ENCODE results near the gene AGFG1.

AGFG1 gene, protein sequence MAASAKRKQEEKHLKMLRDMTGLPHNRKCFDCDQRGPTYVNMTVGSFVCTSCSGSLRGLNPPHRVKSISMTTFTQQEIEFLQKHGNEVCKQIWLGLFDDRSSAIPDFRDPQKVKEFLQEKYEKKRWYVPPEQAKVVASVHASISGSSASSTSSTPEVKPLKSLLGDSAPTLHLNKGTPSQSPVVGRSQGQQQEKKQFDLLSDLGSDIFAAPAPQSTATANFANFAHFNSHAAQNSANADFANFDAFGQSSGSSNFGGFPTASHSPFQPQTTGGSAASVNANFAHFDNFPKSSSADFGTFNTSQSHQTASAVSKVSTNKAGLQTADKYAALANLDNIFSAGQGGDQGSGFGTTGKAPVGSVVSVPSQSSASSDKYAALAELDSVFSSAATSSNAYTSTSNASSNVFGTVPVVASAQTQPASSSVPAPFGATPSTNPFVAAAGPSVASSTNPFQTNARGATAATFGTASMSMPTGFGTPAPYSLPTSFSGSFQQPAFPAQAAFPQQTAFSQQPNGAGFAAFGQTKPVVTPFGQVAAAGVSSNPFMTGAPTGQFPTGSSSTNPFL

GRCh38 chr2:227471924-227472264, at the start of gene AGFG1:
AGFG1 (plus strand) TSS chr2:227472156; CDS start chr2:227472422, 266 bp downstream.
- peak; percentile 94 for DNase-seq

- no peak for DNase-seq
Measured at GRCh38 chr2:227423656-227424499, 48.1 kb upstream of the AGFG1 start.

- DNase-seq, result no peak
Measured at GRCh38 chr2:227428731-227429285, 43.1 kb upstream of the AGFG1 start.

- DNase-seq, result no peak
Measured at GRCh38 chr2:227430639-227431038, 41.3 kb upstream of the AGFG1 start.

DNA sequence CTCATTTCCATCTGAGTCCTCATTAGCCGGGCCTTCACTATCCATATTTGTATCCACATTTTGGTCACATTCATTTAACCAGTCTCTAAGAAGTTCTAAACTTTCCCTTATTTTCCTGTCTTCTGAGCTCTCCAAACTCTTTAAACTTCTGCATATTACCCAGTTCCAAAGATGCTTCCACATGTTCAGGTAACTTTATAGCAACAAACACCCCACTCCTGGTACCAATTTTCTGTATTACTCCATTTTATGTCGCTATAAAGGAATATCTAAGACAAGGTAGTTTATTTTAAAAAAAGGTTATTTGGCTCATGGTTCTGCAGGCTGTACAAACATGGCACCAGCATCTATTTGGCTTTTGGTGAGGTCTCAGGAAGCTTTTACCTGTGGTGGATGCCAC, 38.8 kb upstream of the AGFG1 start:
- no peak for DNase-seq

DNA sequence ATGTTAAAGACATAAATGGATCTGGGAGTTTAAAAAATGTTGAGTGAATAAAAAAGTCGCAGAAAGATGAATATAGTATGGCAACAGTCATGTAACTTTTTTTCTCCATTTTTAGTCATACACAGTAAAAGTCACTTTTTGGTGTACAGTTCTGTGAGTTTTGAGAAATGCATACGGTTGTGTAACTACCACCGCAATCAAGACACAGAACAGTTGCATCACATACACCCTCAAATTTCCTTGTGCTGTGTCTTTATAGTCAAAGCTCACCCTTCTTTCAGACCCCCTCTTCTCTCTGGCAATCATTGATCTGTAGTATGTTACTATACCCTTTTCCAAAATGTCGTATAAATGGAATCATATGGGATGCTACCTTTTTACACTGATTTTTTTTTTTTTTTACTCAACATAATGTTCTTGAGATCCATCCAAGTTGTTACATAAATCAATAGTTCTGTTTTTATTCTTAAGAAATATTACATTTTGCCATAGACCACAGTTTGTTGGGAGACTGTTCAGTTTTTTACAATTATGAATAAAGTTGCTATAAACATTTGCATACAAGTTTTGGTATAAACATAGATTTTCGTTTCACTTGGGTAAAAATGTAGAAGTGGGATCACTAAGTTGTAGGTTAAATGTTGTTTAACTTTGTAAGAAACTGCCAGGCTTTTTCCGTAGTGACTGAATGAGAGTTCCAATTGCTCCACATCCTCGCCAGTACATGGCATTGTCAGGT, 35.4 kb upstream of the AGFG1 start:
- DNase-seq, result no peak

GRCh38 chr2:227439214-227439613, 32.7 kb upstream of the AGFG1 start:
- DNase-seq, result no peak

- DNase-seq, result no peak
Measured at GRCh38 chr2:227442639-227443038, 29.3 kb upstream of the AGFG1 start.

DNA sequence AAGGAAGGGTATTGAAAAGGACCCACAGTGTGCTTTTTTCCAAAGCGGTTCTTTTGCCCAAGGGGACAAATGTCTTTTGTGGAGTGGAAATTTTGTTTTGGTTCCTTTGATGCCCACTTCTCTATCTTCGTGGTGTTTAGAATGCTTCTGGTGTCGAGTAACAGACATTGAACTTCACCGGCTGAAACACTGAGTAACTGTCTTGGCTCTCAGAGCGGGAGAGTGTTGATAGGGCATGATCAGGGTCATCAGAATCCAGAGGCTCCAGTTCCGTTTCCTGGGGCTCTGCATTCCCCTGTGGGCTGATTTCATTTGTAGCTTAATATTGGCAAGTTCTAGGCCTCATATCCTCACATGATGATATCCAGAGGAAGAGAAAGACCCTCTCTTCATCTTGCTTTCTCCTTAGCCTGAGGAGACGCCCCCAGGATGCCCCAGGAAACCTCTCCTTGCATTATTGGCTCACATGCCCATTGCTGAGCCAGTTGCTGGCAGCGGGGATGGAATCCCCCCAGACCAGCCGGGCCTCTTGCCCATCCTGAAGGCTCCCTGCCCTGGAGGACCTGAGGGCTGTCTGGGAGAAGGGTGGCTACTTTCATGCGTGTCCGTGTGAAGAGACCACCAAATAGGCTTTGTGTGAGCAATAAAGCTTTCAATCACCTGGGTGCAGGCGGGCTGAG, 27.9 kb upstream of the AGFG1 start:
- no peak for DNase-seq

- no peak for DNase-seq
Measured at GRCh38 chr2:227447606-227448005, 24.4 kb upstream of the AGFG1 start.

GRCh38 chr2:227450311-227450841, 21.6 kb upstream of the AGFG1 start:
- DNase-seq, result no peak

DNA sequence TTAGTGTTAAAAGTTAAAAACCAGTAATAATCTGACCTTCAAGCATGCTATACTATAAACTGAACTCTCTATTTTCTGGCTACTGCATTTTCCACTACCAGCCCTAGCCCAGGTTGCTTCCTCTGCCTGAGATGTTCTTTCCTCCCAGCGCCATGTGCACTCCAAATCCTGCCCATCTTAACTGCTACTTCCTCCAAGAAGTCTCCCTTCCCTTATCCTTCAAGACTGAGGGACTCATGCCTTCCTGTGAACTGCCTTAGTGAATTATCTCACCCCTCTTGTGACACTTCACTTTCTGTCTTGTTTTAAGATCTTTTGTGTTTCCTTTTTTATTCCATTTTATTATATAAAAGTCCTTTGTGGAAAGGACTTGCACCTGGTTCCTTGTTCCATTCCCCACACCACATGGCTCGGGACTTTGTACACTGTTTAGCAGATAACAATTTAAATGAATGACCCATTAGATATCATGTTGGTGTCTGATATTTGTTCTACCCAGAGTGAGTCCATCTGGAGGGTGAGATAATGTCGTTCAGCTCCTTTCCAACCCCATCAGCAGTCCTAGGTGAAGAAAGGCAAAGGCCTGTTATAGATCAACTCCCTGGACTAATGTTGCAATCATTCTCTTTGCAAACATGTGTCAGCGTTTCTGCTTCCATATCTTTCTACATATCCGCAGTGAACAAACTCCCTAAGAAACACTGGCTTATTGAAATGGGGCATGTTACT, 20.9 kb upstream of the AGFG1 start:
- no peak for DNase-seq

DNA sequence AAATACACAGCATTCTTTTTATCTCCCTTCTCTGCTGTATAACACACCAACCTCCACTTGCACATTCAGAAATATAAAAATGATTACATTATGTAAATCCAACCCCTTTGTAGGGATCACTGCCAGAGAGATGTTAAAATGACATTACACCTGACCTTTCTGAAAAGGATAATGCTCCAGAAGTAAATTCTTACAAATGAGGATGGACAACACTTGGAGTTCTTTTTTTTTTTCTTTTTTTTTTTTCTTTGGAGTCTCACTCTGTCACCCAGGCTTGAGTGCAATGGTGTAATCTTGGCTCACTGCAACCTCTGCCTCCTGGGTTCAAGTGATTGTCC, 20.3 kb upstream of the AGFG1 start:
- DNase-seq, result no peak

- no peak for DNase-seq
Measured at GRCh38 chr2:227453810-227454209, 18.1 kb upstream of the AGFG1 start.

- DNase-seq, result no peak
Measured at GRCh38 chr2:227454323-227454860, 17.6 kb upstream of the AGFG1 start.

DNA sequence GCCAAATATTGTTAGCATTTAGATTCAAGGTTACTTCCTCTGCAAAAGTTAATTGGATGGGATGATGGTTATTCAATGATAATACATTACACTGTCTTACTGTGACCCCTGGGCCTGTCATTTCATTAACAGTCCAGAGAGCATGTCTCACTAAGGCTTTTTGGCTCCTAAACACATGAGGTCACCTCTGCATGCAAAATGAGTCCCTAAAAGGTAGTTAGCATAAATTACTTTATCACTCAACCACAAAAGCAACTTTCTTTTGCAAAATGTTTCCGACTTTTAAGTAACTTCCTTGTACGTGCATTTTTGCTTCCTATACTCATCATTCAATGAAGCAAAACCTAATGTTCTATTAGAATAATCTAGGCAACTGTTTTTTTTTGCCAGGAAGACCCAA, 16.8 kb upstream of the AGFG1 start:
- no peak for DNase-seq

- no peak for DNase-seq
Measured at GRCh38 chr2:227456102-227456501, 15.9 kb upstream of the AGFG1 start.

DNA sequence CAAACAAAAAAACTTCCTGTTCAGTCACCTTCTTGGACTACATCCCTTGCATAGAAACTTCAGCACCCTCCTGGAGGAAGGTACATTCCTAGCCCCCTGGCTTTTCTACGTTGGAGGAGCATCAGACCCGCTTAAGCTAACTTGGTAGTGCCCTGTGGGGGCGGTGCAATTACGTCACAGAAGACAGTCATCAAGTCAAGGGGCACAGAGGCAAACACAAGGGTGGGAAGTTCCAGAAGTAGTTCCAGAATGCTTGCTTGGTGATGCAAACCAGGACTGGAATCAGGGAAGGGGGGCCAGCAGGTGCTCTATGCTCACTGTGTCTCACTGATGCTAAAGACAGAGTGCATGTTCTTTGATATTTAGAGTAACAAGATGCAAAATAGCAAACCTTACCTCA, 15.2 kb upstream of the AGFG1 start:
- DNase-seq, result peak; percentile 67

GRCh38 chr2:227460070-227460485, 11.9 kb upstream of the AGFG1 start:
- peak; percentile 79 for DNase-seq

DNA sequence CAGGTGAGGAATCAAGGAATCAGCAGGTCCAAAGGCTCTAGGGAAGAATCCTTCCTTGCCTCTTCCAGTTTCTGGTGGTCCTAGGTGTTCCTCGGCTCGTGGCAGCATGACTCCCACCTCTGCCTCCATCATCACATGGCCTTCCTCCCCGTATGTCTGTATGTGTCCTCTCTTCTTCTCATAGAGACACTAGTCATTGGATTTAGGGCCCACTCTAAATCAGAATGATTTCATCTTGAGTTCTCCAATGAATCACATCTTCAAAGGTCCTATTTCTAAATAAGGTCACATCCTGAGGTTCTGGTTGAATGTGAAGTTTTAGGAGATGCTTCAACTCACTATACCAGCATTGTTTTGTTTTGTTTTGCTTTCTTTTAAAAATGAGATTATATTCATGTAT, 11.1 kb upstream of the AGFG1 start:
- no peak for DNase-seq

Data from stimulated activated CD8-positive, alpha-beta memory T cell treated with anti-CD3 and anti-CD28 coated beads, Interleukin-4, amount 100 ng/mL, for 48 hours (primary cell).